ENCODE results near the gene PRKAR1A.
"Not testable (repeated sequence)": the region's sequence is repeated elsewhere in the genome, so short reads cannot be mapped to it uniquely, and the experiment has no call there.

PRKAR1A gene

GRCh38 chr17:68577497-68577821 lies 65.2 kb downstream of the PRKAR1A start:
- DNase-seq (ENCODE audit: low read depth in 2 of 3, low spot score in 1 of 3), result no peak

- no peak for DNase-seq (ENCODE audit: low read depth in 2 of 3, low spot score in 1 of 3)
Observed at GRCh38 chr17:68578236-68578635, 66.0 kb downstream of the PRKAR1A start.

DNA sequence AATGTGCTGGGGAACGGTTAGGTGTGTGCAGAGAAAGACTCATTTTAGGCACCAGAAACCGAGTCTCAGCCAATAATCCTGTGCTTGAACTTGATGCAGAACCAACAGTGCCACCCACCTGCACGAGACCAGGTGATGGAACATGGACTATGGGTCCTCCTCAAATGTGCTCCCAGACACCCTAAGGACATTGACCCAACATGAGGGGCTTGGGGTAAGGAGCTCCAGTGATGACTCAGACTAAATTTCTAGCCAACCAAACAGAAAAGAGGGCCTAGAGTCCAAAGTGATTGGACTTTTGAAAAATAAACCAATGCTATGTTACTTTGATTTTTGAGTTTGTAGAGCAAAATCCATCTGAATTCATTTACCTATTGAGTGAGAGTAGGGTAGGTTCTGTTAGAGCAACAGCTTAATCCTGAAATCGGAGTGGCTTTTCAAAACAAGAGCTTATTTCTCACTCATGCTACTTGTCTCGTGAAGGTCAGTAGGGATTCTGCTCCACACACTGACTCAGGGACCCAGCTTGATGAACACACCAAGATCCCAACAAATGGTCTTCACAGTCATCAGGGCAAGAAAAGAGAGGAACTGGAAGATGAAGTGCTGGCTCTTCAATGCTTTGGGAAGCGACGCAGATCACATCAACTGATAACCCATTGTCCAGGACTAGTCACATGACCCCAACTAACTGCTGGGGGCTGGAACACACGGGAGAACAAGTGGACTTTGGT lies 67.1 kb downstream of the PRKAR1A start:
- DNase-seq (ENCODE audit: low read depth in 2 of 3, low spot score in 1 of 3), result no peak

DNA sequence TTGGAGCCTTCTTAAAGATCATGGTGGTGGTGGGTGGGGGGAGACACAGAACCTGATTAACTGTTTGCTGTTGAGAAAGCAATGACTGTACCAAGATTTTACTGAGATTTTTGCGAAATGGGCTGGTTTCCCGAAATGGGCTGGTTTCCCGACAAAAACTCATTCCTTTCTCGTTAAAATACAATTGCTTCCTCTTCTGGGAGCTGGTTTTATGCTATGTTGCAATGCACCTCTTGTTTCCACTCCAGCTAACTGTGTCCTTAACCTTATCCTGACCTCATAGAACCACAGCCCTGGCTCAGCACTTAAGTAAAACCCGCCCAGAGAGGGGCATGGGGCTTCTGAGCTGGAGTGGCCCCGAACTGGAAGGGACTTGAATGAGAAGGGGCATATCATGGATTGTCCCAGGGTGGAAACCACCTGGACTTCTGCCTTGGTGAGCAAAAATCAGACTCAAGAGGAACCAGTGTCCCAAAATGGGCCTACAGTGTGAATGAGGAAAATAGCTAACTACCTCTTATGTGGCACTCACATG lies 68.1 kb downstream of the PRKAR1A start:
- DNase-seq (ENCODE audit: low read depth in 2 of 3, low spot score in 1 of 3), result no peak

DNA sequence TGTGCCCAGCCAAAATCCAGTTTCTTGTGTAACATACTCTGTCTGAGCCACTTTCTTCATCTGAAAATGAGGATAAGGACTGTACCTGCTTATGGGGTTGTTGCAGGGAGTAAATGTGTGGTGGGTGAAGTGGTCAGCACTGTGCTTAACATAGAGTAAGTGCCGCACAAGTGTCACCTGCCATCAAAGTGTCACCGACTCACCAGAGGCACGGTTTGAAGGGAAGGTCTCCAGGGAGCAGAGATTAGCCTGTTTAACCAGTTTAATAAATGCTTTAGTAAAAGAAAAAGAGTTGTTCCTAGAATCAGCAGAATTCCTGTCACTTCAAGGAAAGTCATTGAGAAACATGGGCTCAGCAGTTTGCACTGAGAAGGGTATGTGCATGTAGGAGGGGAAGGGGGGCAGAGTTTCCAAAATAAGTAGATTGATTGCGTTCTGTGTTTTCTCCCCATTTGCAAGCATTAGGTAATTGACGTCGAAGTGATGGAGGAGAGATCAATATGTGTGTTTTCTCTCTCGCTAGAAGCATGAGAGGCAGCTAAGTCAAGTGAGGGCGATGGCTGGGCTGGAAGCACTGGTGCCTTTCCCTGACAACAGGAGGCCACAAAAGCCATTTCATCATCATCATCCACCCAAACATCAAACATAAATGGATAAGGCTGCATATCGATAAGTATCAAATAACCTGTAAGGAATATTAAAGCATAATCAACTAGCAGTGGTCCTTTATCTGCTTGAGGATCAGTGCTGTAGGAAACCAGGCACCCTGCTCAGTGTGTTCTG lies 69.8 kb downstream of the PRKAR1A start:
- DNase-seq (ENCODE audit: low read depth in 2 of 3, low spot score in 1 of 3), result no peak

- DNase-seq (ENCODE audit: low read depth in 2 of 3, low spot score in 1 of 3), result not testable (repeated sequence)
Observed at GRCh38 chr17:68582867-68583266, 70.6 kb downstream of the PRKAR1A start.

GRCh38 chr17:68584581-68585303 lies 72.5 kb downstream of the PRKAR1A start:
- DNase-seq (ENCODE audit: low read depth in 2 of 3, low spot score in 1 of 3), result no peak

- DNase-seq (ENCODE audit: low read depth in 2 of 3, low spot score in 1 of 3), result no peak
Observed at GRCh38 chr17:68585643-68586042, 73.4 kb downstream of the PRKAR1A start.

DNA sequence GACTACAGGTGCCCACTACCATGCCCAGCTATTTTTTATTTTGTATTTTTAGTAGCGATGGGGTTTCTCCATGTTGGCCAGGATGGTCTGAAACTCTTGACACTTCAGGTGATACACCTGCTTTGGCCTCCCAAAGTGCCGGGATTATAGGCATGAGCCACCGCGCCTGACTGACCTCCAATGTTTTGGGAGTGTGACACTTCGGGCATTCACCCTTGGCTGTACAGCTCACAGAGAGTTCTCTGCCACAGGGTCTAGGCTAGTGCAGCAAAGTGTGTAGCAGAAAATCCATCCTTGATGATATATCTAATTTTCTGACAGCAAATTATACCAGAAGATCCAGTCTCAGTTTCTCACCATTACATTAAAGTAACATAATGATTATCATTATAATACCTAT lies 74.8 kb downstream of the PRKAR1A start:
- no peak for DNase-seq (ENCODE audit: low read depth in 2 of 3, low spot score in 1 of 3)

- DNase-seq (ENCODE audit: low read depth in 2 of 3, low spot score in 1 of 3), result no peak
Observed at GRCh38 chr17:68587847-68588246, 75.6 kb downstream of the PRKAR1A start.

GRCh38 chr17:68588362-68588761 lies 76.1 kb downstream of the PRKAR1A start:
- DNase-seq (ENCODE audit: low read depth in 2 of 3, low spot score in 1 of 3), result no peak

DNA sequence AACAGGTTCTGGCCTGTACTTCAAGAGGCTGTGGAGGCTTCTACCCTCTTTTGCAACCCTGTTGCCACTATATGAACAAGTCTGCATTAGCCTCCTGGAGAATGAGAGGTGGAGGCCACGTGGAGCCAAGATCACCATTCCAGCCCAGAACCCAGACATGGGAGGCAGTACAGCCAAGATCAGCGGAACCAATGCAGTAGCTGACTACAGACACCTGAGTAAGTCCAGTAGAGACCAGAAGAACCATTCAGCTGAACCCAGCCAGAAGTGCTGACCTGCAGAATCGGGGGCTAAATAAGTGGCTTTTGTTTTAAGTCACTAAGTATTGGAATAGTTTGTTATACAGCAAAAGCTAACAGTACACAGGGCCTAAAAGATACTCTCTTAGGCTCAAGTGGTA lies 76.9 kb downstream of the PRKAR1A start:
- no peak for DNase-seq (ENCODE audit: low read depth in 2 of 3, low spot score in 1 of 3)

- DNase-seq (ENCODE audit: low read depth in 2 of 3, low spot score in 1 of 3), result no peak
Observed at GRCh38 chr17:68591583-68591982, 79.4 kb downstream of the PRKAR1A start.

DNA sequence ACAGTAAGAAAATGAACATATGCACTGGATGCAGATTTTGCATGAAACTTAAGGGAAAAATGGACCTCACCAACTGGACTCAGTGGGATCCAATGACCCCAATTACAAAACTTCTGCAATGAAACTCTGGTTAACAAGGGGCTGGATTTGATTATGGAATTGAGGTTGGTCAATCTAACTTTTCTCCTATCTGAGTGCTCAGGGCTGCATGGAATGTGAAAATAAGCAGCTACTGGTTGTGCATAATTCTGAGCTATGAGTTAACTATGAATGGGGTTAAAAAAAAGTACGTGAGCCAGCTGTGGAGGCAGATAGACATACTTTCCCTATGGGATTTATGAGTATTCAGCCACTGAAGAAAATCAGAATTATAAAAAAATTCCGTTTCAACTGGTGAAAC lies 79.8 kb downstream of the PRKAR1A start:
- DNase-seq (ENCODE audit: low read depth in 2 of 3, low spot score in 1 of 3), result no peak

- no peak for DNase-seq (ENCODE audit: low read depth in 2 of 3, low spot score in 1 of 3)
Observed at GRCh38 chr17:68592682-68593641, 80.7 kb downstream of the PRKAR1A start.

GRCh38 chr17:68594552-68594951 lies 82.3 kb downstream of the PRKAR1A start:
- DNase-seq (ENCODE audit: low read depth in 2 of 3, low spot score in 1 of 3), result no peak

DNA sequence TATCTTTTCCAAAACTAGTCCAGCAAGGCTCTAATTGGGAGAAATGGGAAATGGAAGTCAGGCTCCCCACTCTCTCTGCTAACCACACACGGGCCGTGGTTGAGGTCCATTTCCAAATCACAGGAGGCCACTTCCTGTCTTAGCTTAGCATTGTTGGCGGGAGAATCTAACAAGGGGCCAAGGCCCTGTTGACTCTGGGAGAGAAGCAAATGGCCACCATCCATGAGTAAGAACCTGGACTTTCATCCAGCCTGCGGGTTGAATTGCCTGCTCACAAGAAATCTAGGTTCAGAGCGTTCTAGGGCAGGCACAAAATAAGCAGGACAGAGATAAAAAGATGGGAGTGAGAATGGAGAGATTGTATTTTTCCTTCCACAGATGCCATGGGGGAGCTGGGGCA lies 83.3 kb downstream of the PRKAR1A start:
- no peak for DNase-seq (ENCODE audit: low read depth in 2 of 3, low spot score in 1 of 3)

GRCh38 chr17:68595986-68596385 lies 83.8 kb downstream of the PRKAR1A start:
- no peak for DNase-seq (ENCODE audit: low read depth in 2 of 3, low spot score in 1 of 3)

DNA sequence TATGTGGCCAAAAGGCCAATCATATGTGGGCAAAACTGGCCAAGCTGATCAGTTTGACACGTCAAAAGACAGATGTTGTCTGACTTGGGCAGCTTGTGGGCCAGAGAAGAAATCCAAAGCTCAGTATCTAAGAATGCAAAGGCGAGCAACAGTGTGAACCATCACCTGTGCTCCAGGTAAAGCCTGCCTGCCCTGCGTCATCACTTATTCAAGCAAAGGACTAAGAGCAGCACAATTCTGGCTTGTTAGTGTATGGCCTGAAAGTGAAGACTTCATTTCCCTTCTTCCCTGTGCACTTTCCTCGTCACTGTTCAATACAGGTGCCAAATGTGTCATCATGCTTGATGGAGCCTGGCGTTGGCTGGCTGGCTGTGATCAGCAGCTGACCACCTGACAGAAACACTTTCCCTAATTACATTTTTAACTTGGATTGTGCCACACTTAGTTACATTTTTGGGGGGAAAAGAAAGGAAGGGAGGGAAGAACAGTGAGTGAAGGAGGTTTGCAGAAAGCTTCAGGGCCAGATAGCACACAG lies 84.2 kb downstream of the PRKAR1A start:
- no peak for DNase-seq (ENCODE audit: low read depth in 2 of 3, low spot score in 1 of 3)

DNA sequence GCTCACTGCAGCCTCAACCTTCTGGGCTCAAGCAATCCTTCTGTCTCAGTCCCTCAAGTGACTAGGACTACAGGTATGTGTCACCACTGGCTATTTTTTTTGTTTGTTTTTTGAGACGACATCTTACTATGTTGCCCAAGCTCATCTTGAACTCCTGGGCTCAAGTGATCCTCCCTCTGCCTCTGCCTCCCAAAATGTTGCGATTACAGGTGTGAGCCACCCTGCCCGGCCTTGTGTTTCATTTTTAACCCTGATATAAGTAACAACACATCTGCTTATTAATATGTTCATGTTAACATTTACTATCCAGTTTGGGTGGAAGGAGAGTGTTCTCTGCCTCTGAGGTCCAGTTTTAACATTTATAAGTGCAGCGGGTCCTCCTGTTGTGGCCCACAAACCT lies 85.8 kb downstream of the PRKAR1A start:
- no peak for DNase-seq (ENCODE audit: low read depth in 2 of 3, low spot score in 1 of 3)

All from stimulated activated CD4-positive, alpha-beta T cell treated with anti-CD3 and anti-CD28 coated beads, Interleukin-12 subunit alpha, Interleukin-12 subunit beta, amount 100 ng/mL, for 48 hours (primary cell).